Naive thymus-derived CD8-positive, alpha-beta T cell (primary cell): Measurements from ENCODE around the gene TRNT1. TPM values are rescaled to one million over a fixed set of nuclear protein-coding genes. Genes with fewer than 3 reads are reported as not detected.

ENCODE experiments used
- ATAC-seq, 2 donors: fragments of 150-1000 bp; cut with Tn5 transposase in 1 of 2; sonication (Bioruptor Pico), chemical (Tn5 transposase) in 1 of 2; 1 replicate in 1 of 2; 2 replicates in 1 of 2; pipeline ENCODE4 v1.10.0; 2021; ENCODE audit warnings: mild to moderate bottlenecking in 2 of 2, moderate library complexity in 2 of 2
- POLR2A ChIA-PET: fragments of 350-600 bp; sonication (Branson Sonifier 250); formaldehyde crosslinking; loops from one replicate; lab custom pipeline; 2021; ENCODE audit warnings: antibody characterized with exemption; lab: Charles Lee
- DNase-seq, 10 donors: peaks; one replicate each; pipeline versions ENCODE4 v3.0.0 to v3.0.0-alpha.2; 2020 to 2022
- H3K27ac Mint-ChIP-seq, 10 donors: one replicate each; pipeline ENCODE4 v1.8.0; 2020 to 2022; ENCODE audit warnings: mild to moderate bottlenecking in 10 of 10, mixed read lengths in 10 of 10, moderate library complexity in 4 of 10, inconsistent platforms in 1 of 10
- H3K27me3 Mint-ChIP-seq, 5 donors: one replicate each; pipeline ENCODE4 v1.8.0; 2021 to 2022; ENCODE audit warnings: mixed read lengths in 5 of 5
- H3K36me3 Mint-ChIP-seq, 3 donors: one replicate each; pipeline ENCODE4 v1.8.0; 2020 to 2022; ENCODE audit warnings: mixed read lengths in 3 of 3, mild to moderate bottlenecking in 2 of 3, inconsistent platforms in 1 of 3
- H3K4me1 Mint-ChIP-seq, 4 donors: one replicate each; pipeline ENCODE4 v1.8.0; 2021 to 2022; ENCODE audit warnings: mixed read lengths in 4 of 4
- H3K4me3 Mint-ChIP-seq, 10 donors: one replicate each; pipeline ENCODE4 v1.8.0; 2020 to 2022; ENCODE audit warnings: mild to moderate bottlenecking in 10 of 10, mixed read lengths in 10 of 10, moderate library complexity in 6 of 10, inconsistent platforms in 1 of 10
- H3K9me3 Mint-ChIP-seq, 9 donors: one replicate each; pipeline ENCODE4 v1.8.0; 2020 to 2022; ENCODE audit warnings: mixed read lengths in 9 of 9, mild to moderate bottlenecking in 3 of 9, inconsistent platforms in 1 of 9, moderate library complexity in 1 of 9
- polyA plus RNA-seq, 3 donors: library from polyadenylated mRNA; unstranded; fragments of 300-500 nt; fragmentation: Illumina TruSeq; gene quantifications; one replicate each; pipeline ENCODE4 v1.2.3, GENCODE V29; 2021
- total RNA-seq, 8 experiments: library from RNA in 2 of 8; stranded (reverse) in 2 of 8; gene quantifications; one replicate each; pipeline ENCODE4 v1.2.3 and lab custom pipeline; 2021 to 2026

TRNT1 gene
- total and polyA plus RNA-seq, 5 experiments from 2014 or later: 18.0 to 44.8 (median 26.4) TPM

DNA sequence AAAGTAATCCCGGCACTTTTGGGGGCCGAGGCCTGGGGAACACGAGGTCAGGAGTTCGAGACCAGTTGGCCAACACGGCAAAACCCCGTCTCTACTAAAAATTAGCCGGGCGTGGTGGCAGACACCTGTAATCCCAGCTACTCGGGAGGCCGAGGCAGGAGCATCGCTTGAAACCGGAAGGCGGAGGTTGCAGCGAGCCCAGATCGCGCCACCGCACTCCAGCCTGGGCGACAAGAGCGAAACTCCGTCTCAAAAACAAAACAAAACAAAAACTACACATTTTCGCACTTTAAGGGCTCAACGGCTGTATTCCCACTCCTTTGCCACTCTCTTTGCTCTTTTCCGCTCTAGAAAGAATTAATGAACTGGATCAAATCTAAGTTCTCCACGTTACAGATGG, 763 bp upstream of the TRNT1 start:
- POLR2A ChIA-PET: interaction anchor here (1.0 to 1.6 kb wide), 2 partner anchors 47 to 66 kb away, joined by 6 read pairs; no protein-coding TSS in a partner anchor
- Mint-ChIP-seq H3K27me3 (no peaks in the 10 kb centered on the region), H3K4me3 (peak overlapping the region; percentile 92 to 98 (median 97)), H3K9me3 (no peaks in the 10 kb centered on the region), H3K36me3 (peaks cover 0 to 19% (median 7%) of the 10 kb centered on the region in 3 donors), H3K4me1 (peaks cover 20 to 45% (median 44%) of the 10 kb centered on the region in 4 donors), H3K27ac (peak overlapping the region; percentile 94 to 99 (median 97))
- no peak for ATAC-seq
- peak in 1 of 10 donors; percentile 3 for DNase-seq

DNA sequence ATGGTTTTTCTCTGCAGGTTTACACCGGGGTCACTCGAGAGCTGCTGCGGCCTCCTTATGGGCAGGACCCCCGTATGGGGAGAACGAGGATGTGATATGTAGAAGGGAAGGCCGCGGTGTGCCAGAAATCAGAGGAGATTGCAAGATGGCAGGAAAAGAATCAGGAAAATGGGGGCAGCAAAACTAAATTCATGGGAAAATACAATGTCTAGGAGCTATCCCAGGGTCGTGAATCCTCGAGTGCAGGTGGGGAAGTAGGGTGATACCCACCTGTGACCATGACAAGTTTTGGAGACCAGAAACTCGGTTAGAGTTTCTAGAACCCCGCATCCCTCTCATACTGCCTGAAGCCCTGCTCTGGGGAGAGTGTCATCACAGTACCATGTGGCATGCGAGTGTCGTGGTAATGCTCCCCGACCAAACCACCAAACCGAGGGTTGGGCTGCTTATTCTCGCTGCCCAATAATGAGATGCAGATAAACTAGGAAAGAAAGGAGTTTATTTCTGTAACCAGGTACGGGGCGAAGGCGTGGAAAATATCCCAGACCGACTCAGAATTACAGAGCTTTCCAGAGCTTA, 781 bp downstream of the TRNT1 start:
- POLR2A ChIA-PET: interaction anchor here (1.0 to 1.6 kb wide), 2 partner anchors 15 to 65 kb away, joined by 4 to 6 read pairs; no protein-coding TSS in a partner anchor
- Mint-ChIP-seq H3K4me1 (peaks cover 20 to 45% (median 44%) of the 10 kb centered on the region in 4 donors), H3K27me3 (no peaks in the 10 kb centered on the region), H3K36me3 (peaks cover 0 to 24% (median 12%) of the 10 kb centered on the region in 3 donors), H3K9me3 (no peaks in the 10 kb centered on the region), H3K4me3 (peak overlapping the region; percentile 92 to 98 (median 97)), H3K27ac (peak overlapping the region; percentile 94 to 99 (median 98))
- DNase-seq (peak in 5 of 10 donors; percentile 4 to 26 (median 20)), ATAC-seq (no peak)

DNA sequence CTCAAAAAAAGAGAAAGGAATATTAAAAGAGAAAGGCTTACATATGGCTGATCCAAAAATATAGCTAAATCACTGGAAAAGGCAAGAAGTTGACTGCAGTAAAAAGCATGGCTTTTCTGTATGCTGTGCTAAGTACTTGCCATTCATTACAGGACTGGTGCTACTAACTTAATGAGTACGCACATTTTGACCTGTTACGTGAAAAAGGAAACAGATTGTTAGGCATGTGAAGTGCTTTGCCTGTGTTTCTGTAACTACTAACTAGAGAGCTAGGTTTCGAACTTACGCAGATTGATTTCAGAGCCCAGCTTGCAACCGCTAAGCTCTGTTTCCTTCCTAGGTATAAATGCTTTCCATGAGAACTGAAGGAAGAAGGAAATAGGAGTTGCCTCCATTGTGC, 2.8 kb downstream of the TRNT1 start:
- POLR2A ChIA-PET: no interaction called here
- Mint-ChIP-seq H3K27ac (peak overlapping the region in 4 of 10 donors; percentile 31 to 61 (median 44)), H3K4me3 (peak overlapping the region in 2 of 10 donors; percentile 2 to 14), H3K4me1 (peaks cover 24 to 63% (median 56%) of the 10 kb centered on the region in 4 donors), H3K9me3 (no peaks in the 10 kb centered on the region), H3K36me3 (peaks cover 0 to 40% (median 12%) of the 10 kb centered on the region in 3 donors), H3K27me3 (no peaks in the 10 kb centered on the region)
- no peak for DNase-seq
- ATAC-seq: no peak

DNA sequence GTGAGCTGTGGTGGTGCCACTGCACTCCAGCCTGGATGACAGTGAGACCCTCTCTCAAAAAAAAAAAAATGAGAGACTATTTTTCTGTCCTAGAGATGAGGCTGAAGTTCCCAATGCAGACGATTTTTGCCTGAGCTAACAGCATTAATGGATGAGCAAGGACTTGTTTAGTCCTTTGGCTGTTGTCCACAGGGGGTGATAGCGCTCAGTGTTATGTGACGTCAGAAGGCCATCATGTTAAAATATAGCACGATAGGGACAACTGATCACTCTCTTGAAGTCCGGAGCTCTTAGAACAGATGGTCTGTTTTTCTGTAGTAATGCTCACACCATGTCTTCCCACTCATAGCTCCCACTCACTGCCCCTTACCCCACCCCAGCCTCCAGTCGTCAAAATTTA, 6.8 kb downstream of the TRNT1 start:
- DNase-seq: no peak
- H3K4me1 Mint-ChIP-seq: peaks cover 30 to 65% (median 55%) of the 10 kb centered on the region in 4 donors
- POLR2A ChIA-PET: interaction anchor here (1.5 kb wide), 1 partner anchor 57 kb away, joined by 3 read pairs; no protein-coding TSS in a partner anchor
- H3K36me3 Mint-ChIP-seq: peaks cover 0 to 73% (median 14%) of the 10 kb centered on the region in 3 donors
- no peaks in the 10 kb centered on the region for H3K9me3 Mint-ChIP-seq
- no peak for ATAC-seq
- peak overlapping the region in 7 of 10 donors; percentile 21 to 84 (median 66) for H3K27ac Mint-ChIP-seq
- no peaks in the 10 kb centered on the region for H3K27me3 Mint-ChIP-seq
- peak overlapping the region in 1 of 10 donors; percentile 19 for H3K4me3 Mint-ChIP-seq

DNA sequence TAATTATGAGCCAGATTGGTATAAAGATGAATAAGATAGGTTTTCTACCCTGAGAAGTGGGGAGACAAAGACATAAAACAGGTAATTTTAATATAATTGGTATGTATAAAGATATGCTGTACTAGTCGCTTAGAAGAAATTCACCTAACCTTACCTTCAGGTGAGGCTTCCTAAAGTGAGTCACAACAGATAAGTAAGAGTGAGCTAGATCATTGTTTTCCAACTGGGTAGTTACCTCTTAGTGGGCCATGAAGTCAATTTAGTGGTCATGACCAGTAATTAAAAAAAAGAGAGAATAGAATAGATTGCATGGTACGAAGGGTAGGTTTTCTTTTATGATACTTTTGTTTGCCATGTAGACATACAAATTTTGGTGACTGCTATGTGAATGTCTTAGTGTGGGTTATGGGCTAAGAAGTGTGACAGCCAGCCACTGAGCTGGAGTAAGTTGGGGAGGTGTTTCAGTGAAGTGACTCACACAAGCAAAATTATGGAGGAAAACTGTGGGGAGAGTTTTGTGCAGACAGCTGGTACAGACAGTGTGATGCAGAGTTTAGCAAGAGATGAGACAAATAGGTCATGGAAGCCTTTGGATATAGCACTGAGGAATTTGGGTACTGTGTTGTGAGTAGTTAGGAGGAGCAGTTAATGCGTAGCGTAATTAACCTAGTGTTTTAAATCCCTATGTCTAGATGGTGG, 8.2 kb downstream of the TRNT1 start:
- POLR2A ChIA-PET: interaction anchor here (1.5 kb wide), 1 partner anchor 56 kb away, joined by 3 read pairs; no protein-coding TSS in a partner anchor
- Mint-ChIP-seq H3K9me3 (no peaks in the 10 kb centered on the region), H3K27ac (peak overlapping the region; percentile 44 to 91 (median 74)), H3K27me3 (no peaks in the 10 kb centered on the region), H3K36me3 (peaks cover 0 to 76% (median 12%) of the 10 kb centered on the region in 3 donors), H3K4me3 (peak overlapping the region in 5 of 10 donors; percentile 1 to 53 (median 44)), H3K4me1 (peaks cover 32 to 56% (median 51%) of the 10 kb centered on the region in 4 donors)
- DNase-seq: no peak
- no peak for ATAC-seq

DNA sequence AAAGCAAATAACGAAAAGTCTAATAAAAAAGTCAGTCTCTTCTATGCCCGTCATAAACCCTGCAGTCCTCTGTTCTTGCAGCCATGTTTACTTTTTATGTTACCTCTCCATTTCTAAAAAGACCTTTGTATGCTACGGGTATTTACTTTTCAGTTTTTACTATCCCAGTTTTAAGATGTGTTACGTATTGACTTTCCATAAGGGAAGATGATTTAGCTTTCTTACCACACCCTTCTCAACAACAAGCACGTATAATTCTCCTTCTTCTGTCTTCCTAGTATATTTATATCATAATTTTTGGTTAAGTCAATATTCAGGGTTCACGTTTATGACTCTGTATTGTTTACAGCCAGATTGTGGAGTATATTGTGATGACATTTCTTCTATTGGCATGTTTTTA, 10.8 kb downstream of the TRNT1 start:
- Mint-ChIP-seq H3K4me1 (peaks cover 37 to 57% (median 51%) of the 10 kb centered on the region in 4 donors), H3K27ac (peak overlapping the region in 8 of 10 donors; percentile 47 to 91 (median 78)), H3K36me3 (peaks cover 0 to 87% (median 9%) of the 10 kb centered on the region in 3 donors), H3K9me3 (no peaks in the 10 kb centered on the region), H3K27me3 (no peaks in the 10 kb centered on the region), H3K4me3 (no peak overlapping the region)
- ATAC-seq (no peak), DNase-seq (no peak)
- POLR2A ChIA-PET: no interaction called here

DNA sequence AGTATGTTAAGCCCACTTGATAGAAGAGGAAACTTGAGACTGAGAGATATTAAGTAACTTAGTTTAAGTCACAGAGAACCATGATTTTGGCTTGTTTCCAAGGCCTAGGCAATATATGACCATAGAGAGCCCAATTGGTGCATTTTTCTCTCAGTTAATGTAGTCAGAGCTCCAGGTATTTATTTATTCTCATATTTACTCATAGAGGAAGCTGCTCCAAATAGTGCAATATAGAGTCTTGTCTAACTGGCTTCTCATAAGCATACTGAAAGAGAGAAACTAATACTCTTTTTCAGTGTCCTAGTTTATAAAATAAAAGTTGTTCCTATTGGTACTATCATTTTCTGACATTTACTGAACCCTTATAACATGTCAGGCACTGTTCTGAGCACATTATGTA, 15.2 kb downstream of the TRNT1 start:
- ATAC-seq (no peak), DNase-seq (no peak)
- H3K27me3 Mint-ChIP-seq: no peaks in the 10 kb centered on the region
- POLR2A ChIA-PET: interaction anchor here (1.0 kb wide), 1 partner anchor 14 kb away, joined by 4 read pairs; no protein-coding TSS in a partner anchor
- H3K27ac Mint-ChIP-seq: peak overlapping the region in 7 of 10 donors; percentile 7 to 82 (median 36)
- no peak overlapping the region for H3K4me3 Mint-ChIP-seq
- H3K36me3 Mint-ChIP-seq: peaks cover 0 to 95% (median 30%) of the 10 kb centered on the region in 3 donors
- H3K9me3 Mint-ChIP-seq: no peaks in the 10 kb centered on the region
- H3K4me1 Mint-ChIP-seq: peaks cover 11 to 38% (median 19%) of the 10 kb centered on the region in 4 donors

DNA sequence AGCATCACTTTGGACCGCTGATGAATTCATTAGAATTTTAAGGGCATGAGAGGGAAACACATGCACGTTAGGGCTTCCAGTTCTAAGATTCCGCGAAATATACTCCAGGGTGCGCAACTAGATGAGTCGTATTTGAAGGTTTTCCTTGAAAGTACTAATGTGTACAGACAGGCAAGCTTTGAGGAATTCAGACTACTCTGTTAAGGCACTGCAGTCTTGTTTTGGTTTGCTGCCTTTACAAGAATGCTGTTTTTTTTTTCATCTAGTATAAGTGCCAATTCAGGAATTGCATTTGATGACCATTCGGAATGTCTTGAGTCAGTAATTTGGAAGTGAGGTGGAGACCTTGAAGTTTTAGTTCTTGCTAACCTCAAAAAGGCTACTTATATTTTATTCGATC, 19.1 kb downstream of the TRNT1 start:
- ATAC-seq (no peak), DNase-seq (no peak)
- H3K27me3 Mint-ChIP-seq: no peaks in the 10 kb centered on the region
- H3K9me3 Mint-ChIP-seq: no peaks in the 10 kb centered on the region
- H3K27ac Mint-ChIP-seq: peak overlapping the region in 7 of 10 donors; percentile 6 to 76 (median 30)
- no peak overlapping the region for H3K4me3 Mint-ChIP-seq
- POLR2A ChIA-PET: no interaction called here
- H3K36me3 Mint-ChIP-seq: peaks cover 4 to 89% (median 33%) of the 10 kb centered on the region in 3 donors
- peaks cover 10 to 28% (median 13%) of the 10 kb centered on the region in 4 donors for H3K4me1 Mint-ChIP-seq

DNA sequence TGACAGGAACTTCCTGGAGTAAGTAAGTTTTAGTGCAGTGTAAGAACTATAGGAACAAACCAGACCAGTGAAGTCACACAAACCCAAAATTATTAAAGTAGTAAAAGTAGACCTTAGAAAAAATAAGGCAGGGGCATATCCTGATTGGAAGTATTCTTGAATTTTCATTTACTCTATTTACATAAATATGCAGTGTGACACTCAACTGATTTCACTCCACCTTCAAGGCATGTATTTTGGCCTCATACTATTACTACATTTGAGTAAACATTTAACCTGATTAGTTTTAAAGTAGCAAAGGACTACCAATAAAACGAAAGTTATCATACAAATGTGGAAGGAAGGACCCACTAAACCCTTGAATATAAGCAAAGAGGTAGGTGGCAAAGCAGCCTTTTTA, 22.8 kb downstream of the TRNT1 start:
- Mint-ChIP-seq H3K27ac (peak overlapping the region in 8 of 10 donors; percentile 58 to 93 (median 72)), H3K9me3 (no peaks in the 10 kb centered on the region), H3K36me3 (peaks cover 4 to 88% (median 30%) of the 10 kb centered on the region in 3 donors), H3K4me3 (no peak overlapping the region), H3K27me3 (no peaks in the 10 kb centered on the region), H3K4me1 (peaks cover 11 to 27% (median 17%) of the 10 kb centered on the region in 4 donors)
- no peak for DNase-seq
- POLR2A ChIA-PET: no interaction called here
- ATAC-seq: no peak

DNA sequence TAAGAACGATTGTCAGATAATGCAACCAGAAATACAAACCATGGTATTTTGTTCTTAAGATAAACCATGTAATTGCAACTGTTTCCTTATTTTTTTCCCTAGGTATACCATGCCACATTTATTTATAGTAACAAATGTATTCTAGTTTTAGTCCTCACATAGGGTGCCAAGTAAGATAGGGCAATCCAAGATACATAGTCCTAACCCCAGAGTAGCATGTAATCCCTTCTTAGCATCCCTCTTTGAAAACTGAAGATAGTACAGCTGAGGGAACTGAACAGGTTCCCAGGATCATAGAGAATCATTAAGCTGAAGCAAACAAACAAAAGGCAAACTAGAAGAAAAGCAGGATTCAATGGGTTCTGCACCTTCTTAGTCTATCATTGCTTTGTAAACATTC, 24.8 kb downstream of the TRNT1 start:
- Mint-ChIP-seq H3K4me1 (peaks cover 16 to 40% (median 24%) of the 10 kb centered on the region in 4 donors), H3K27me3 (no peaks in the 10 kb centered on the region)
- POLR2A ChIA-PET: interaction anchor here (0.7 to 0.8 kb wide), 2 partner anchors 9 to 19 kb away, joined by 5 read pairs; no protein-coding TSS in a partner anchor

DNA sequence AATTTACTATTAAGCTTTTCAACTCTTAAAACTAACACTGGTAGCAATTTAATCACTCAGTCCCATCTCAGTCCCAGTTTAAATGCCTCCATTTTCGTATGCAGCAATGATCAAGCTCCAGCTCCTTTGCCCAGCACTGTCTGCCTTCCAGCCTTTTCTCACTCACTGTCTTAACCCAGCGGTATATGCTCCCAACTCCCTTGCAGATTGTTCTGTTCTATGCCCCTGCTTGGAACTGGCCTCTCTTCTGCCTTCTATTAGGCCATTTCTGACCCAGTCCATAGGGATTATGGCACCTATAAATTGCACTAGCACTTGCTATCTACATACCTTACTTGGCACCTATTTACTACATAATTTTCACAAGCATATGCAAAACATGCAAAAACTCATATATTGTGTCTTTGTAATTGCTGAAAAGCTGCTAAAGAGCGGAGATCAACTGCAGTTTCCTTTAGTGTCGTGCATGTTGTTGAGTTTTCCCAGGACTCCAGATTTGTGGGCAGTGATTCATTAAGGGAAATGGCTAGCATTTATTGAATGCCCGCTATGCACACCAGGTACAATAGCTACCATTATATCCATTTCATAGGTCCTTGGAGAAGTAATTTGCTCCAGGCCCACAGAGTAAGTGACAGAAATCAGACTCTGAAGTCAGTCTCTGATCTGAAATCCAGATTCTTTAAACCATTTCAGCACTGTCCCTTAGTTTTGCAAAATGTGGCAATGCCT, 28.3 kb downstream of the TRNT1 start:
- DNase-seq: no peak
- Mint-ChIP-seq H3K9me3 (no peaks in the 10 kb centered on the region), H3K36me3 (peaks cover 9 to 93% (median 15%) of the 10 kb centered on the region in 3 donors), H3K27ac (peak overlapping the region; percentile 20 to 81 (median 65)), H3K4me3 (peak overlapping the region in 1 of 10 donors; percentile 1), H3K4me1 (peaks cover 23 to 54% (median 47%) of the 10 kb centered on the region in 4 donors), H3K27me3 (no peaks in the 10 kb centered on the region)
- POLR2A ChIA-PET: no interaction called here
- ATAC-seq: no peak

More for the DNA sequence above, 24.8 kb downstream of the TRNT1 start:
- Mint-ChIP-seq H3K4me3 (no peak overlapping the region), H3K9me3 (no peaks in the 10 kb centered on the region), H3K36me3 (peaks cover 9 to 89% (median 20%) of the 10 kb centered on the region in 3 donors), H3K27ac (peak overlapping the region in 8 of 10 donors; percentile 32 to 78 (median 64))
- ATAC-seq (no peak), DNase-seq (no peak)

DNA sequence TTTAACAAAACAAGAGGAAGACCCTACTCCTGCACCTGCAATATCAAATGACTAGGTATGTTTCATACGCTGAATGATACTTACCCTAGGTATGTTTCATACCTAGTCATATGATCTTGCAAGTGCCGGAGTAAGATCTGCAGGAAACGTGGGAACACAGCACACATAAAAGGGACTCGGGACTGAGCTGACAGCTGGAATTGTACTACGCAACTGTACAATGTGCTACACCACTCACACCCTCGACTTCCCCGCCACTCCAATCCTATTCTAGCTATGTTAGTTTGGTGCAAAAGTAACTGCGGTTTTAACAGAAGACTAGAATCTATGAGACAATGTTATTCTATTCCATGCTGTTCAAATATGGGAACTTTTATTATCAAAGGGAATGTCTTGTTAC, 30.7 kb downstream of the TRNT1 start:
- Mint-ChIP-seq H3K36me3 (peaks cover 5 to 96% (median 16%) of the 10 kb centered on the region in 3 donors), H3K27me3 (no peaks in the 10 kb centered on the region), H3K27ac (peak overlapping the region; percentile 29 to 88 (median 69)), H3K4me3 (peak overlapping the region in 1 of 10 donors; percentile 19), H3K4me1 (peaks cover 21 to 61% (median 49%) of the 10 kb centered on the region in 4 donors), H3K9me3 (no peaks in the 10 kb centered on the region)
- POLR2A ChIA-PET: no interaction called here
- ATAC-seq: no peak
- DNase-seq: no peak
